Measurements from ENCODE around the gene JOSD2. TPM values are rescaled to one million over a fixed set of nuclear protein-coding genes. Genes with fewer than 3 reads are reported as not detected.

Gene JOSD2
- total and polyA plus RNA-seq, 2 donors (not counting 1 experiment from before 2014, with no cell fraction given) = 25.0 to 32.8 TPM

DNA sequence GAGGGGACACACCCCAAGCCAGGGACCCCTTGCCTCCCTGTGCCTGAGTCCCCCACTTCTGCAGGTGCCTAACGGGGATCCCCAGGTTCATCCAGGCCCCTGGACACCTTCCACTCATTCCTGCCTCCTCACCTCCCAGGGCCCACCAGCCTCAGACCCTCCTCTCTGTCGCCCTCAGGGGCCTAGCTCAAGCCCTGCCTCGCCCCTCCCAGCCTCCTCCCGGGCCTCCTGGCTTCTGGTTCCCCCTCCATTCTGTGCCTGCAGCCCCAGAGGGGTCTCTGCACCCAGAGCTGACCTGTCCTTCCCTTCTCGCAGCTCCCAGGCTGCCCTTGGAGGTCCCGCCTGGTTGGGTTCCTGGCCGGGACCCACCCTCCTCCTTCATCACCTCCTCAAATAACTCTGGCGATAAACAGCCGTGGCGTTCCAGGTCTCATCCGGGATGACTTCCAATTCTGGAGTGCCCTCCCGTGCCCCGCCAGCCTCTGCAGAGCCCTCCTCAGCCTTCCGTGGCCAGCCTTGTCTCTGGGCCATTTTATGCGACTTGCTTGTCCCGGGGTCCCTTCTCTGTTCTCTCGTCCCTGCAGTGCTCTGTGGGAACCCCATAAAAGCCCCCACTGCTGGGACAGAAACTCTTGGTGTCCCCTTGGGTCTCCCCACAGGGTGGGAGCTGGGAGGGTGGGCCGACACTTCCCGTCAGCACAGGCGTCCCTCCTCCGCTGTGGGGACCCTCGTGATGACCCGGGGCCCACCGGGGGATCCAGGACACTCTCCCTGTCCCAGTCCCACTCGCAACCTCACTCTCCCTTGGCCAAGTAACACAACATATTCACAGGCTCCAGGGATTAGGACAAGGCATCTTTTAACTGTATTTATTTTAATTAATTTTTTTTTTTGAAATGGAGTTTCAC, 9.2 kb downstream of the JOSD2 start:
- ChIA-PET CTCF (no interaction called here), POLR2A (no interaction called here)
- intact Hi-C loops (cut with micrococcal nuclease) = no loop called here
- no peaks in the 10 kb centered on the region for H3K36me3 ChIP-seq (replicated peaks in 1 of 2; ENCODE audit: control extremely low read depth in 1 of 2, control insufficient read depth in 1 of 2, extremely low read depth in 1 of 2, insufficient read depth in 2 of 2, low read length in 1 of 2)
- H3K9me3 Mint-ChIP-seq (ENCODE audit: insufficient read depth) = no peaks in the 10 kb centered on the region
- H3K27me3 ChIP-seq (replicated peaks in 1 of 4; ENCODE audit: control extremely low read depth in 1 of 4, control insufficient read depth in 3 of 4, insufficient read depth in 4 of 4, low read length in 3 of 4) = no peaks in the 10 kb centered on the region
- no peak overlapping the region for H2AFZ ChIP-seq (ENCODE audit: insufficient read depth, low read depth, low read length, poor library complexity, severe bottlenecking)
- H3K4me3 ChIP-seq (ENCODE audit: control extremely low read depth in 1 of 5, extremely low read depth in 1 of 5, insufficient read depth in 1 of 5, low read depth in 2 of 5, low read length in 4 of 5) = no peak overlapping the region
- no peaks in the 10 kb centered on the region for H3K79me2 ChIP-seq (ENCODE audit: control insufficient read depth, insufficient read depth, low read length)
- peaks cover 0 to 3% (median 0%) of the 10 kb centered on the region in 3 donors for H3K9me3 ChIP-seq (ENCODE audit: control extremely low read depth in 1 of 3, control insufficient read depth in 2 of 3, insufficient read depth in 1 of 3, low read length in 2 of 3)
- H3K4me1 ChIP-seq (ENCODE audit: control insufficient read depth in 2 of 2, insufficient read depth in 2 of 2, low read length in 2 of 2) = no peaks in the 10 kb centered on the region
- no peaks in the 10 kb centered on the region for H3K4me1 Mint-ChIP-seq
- no peak overlapping the region for H3K27ac Mint-ChIP-seq
- no peaks in the 10 kb centered on the region for H3K27me3 Mint-ChIP-seq
- no peak for DNase-seq
- no peaks in the 10 kb centered on the region for H4K20me1 ChIP-seq (ENCODE audit: control insufficient read depth, insufficient read depth, low read length, poor library complexity, severe bottlenecking)
- TF ChIP-seq, protein P1, sequence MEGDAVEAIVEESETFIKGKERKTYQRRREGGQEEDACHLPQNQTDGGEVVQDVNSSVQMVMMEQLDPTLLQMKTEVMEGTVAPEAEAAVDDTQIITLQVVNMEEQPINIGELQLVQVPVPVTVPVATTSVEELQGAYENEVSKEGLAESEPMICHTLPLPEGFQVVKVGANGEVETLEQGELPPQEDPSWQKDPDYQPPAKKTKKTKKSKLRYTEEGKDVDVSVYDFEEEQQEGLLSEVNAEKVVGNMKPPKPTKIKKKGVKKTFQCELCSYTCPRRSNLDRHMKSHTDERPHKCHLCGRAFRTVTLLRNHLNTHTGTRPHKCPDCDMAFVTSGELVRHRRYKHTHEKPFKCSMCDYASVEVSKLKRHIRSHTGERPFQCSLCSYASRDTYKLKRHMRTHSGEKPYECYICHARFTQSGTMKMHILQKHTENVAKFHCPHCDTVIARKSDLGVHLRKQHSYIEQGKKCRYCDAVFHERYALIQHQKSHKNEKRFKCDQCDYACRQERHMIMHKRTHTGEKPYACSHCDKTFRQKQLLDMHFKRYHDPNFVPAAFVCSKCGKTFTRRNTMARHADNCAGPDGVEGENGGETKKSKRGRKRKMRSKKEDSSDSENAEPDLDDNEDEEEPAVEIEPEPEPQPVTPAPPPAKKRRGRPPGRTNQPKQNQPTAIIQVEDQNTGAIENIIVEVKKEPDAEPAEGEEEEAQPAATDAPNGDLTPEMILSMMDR (IDR thresholded peaks at IDR 0.05) = no peak
- no peak for TF ChIP-seq EZH2 (IDR thresholded peaks at IDR 0.05; ENCODE audit: borderline replicate concordance, insufficient read depth, low read depth, low read length, poor library complexity, severe bottlenecking)
- no peak overlapping the region for H3K4me2 ChIP-seq (replicated peaks; ENCODE audit: low read depth, low read length, poor library complexity, severe bottlenecking)
- no peak for ATAC-seq (ENCODE audit: low read depth)
- H3K27ac ChIP-seq (ENCODE audit: low read length in 2 of 2) = no peak overlapping the region
- 92% methylated on average over 21 of the region's 25 CpGs for WGBS (ENCODE audit: insufficient coverage)
- no peak overlapping the region for H3K4me3 Mint-ChIP-seq
- no peak overlapping the region for H3K9ac ChIP-seq (ENCODE audit: low read length)

DNA sequence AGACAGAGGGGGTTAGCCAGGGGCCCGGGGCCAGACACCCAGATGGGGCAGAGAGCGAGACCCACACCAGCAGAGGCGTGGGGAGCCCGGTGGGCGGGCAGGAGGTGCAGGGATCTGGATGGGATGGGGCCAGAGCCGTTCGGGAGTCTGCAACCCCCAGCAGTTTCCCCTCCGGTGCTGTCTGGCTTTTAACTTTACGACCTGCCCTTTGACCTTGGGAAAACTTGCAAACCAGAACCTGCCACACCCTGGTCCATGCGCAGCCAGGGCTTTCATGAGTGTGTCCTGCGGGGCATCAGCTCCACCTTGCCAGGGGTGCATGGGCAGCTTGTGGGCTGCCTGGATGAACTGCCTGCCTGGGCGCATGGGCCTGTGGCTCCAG, 9.8 kb downstream of the JOSD2 start:
- H4K20me1 ChIP-seq (ENCODE audit: control insufficient read depth, insufficient read depth, low read length, poor library complexity, severe bottlenecking) = no peaks in the 10 kb centered on the region

More for the DNA sequence above, 9.8 kb downstream of the JOSD2 start:
- H3K4me2 ChIP-seq (replicated peaks; ENCODE audit: low read depth, low read length, poor library complexity, severe bottlenecking) = no peak overlapping the region
- no peaks in the 10 kb centered on the region for H3K4me1 ChIP-seq (ENCODE audit: control insufficient read depth in 2 of 2, insufficient read depth in 2 of 2, low read length in 2 of 2)
- ChIA-PET CTCF (no interaction called here), POLR2A (no interaction called here)
- 84% methylated on average over 12 of the region's 12 CpGs for WGBS (ENCODE audit: insufficient coverage)
- ATAC-seq (ENCODE audit: low read depth) = no peak
- H3K27ac ChIP-seq (ENCODE audit: low read length in 2 of 2) = no peak overlapping the region
- Mint-ChIP-seq H3K4me1 (no peaks in the 10 kb centered on the region), H3K27ac (no peak overlapping the region), H3K4me3 (no peak overlapping the region), H3K9me3 (ENCODE audit: insufficient read depth) (no peaks in the 10 kb centered on the region), H3K27me3 (no peaks in the 10 kb centered on the region)
- DNase-seq = no peak
- H3K9me3 ChIP-seq (ENCODE audit: control extremely low read depth in 1 of 3, control insufficient read depth in 2 of 3, insufficient read depth in 1 of 3, low read length in 2 of 3) = peaks cover 0 to 3% (median 0%) of the 10 kb centered on the region in 3 donors
- H2AFZ ChIP-seq (ENCODE audit: insufficient read depth, low read depth, low read length, poor library complexity, severe bottlenecking) = no peak overlapping the region
- no peaks in the 10 kb centered on the region for H3K27me3 ChIP-seq (replicated peaks in 1 of 4; ENCODE audit: control extremely low read depth in 1 of 4, control insufficient read depth in 3 of 4, insufficient read depth in 4 of 4, low read length in 3 of 4)
- H3K79me2 ChIP-seq (ENCODE audit: control insufficient read depth, insufficient read depth, low read length) = no peaks in the 10 kb centered on the region
- no peaks in the 10 kb centered on the region for H3K36me3 ChIP-seq (replicated peaks in 1 of 2; ENCODE audit: control extremely low read depth in 1 of 2, control insufficient read depth in 1 of 2, extremely low read depth in 1 of 2, insufficient read depth in 2 of 2, low read length in 1 of 2)
- TF ChIP-seq, protein P1 (IDR thresholded peaks at IDR 0.05) = no peak
- no peak for TF ChIP-seq EZH2 (IDR thresholded peaks at IDR 0.05; ENCODE audit: borderline replicate concordance, insufficient read depth, low read depth, low read length, poor library complexity, severe bottlenecking)
- H3K9ac ChIP-seq (ENCODE audit: low read length) = no peak overlapping the region
- H3K4me3 ChIP-seq (ENCODE audit: control extremely low read depth in 1 of 5, extremely low read depth in 1 of 5, insufficient read depth in 1 of 5, low read depth in 2 of 5, low read length in 4 of 5) = no peak overlapping the region
- intact Hi-C loops (cut with micrococcal nuclease) = no loop called here
